MM.1S (cell line): Measurements from ENCODE around the gene TFRC.

Source experiments
- EZH2 ChIP-seq: fragments of 300-600 bp; sonication (generic); optimal IDR thresholded peaks from 2 replicates; pipeline ENCODE3; 2017; ENCODE audit warnings: low read depth, mild to moderate bottlenecking, antibody characterized with exemption, low read length, mixed read lengths
- EZH2phosphoT487 ChIP-seq: fragments of 300-600 bp; sonication (generic); IDR thresholded peaks from 2 replicates; pipeline ENCODE4 v1.6.1; 2018; ENCODE audit warnings: antibody characterized with exemption, low read length
- TF ChIP-seq, protein P1 (sequence below): fragments of 300-600 bp; sonication (generic); IDR thresholded peaks from 2 replicates; pipeline ENCODE4 v1.5.1; 2016; ENCODE audit warnings: antibody characterized with exemption, low read length, mixed read lengths

DNA sequence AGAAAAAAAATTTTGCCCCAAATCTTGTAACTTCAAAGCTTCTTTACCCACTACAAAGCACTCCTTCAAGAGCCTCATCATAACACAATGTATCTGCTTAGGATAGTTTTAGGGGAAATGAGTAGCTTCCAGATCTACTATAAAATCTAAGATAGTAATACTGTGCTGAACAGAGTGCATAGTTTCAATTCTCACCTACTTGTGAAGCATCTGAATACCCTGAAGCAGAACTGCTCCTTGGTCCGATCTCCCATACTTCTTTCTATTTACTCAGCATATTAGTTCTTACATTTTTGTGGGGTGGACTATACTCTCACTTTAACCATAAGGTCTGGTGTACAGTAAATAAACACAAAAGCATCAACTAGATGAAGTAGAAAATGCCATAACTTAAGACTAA is 9.6 kb downstream of the TFRC start:
- TF ChIP-seq, protein P1, sequence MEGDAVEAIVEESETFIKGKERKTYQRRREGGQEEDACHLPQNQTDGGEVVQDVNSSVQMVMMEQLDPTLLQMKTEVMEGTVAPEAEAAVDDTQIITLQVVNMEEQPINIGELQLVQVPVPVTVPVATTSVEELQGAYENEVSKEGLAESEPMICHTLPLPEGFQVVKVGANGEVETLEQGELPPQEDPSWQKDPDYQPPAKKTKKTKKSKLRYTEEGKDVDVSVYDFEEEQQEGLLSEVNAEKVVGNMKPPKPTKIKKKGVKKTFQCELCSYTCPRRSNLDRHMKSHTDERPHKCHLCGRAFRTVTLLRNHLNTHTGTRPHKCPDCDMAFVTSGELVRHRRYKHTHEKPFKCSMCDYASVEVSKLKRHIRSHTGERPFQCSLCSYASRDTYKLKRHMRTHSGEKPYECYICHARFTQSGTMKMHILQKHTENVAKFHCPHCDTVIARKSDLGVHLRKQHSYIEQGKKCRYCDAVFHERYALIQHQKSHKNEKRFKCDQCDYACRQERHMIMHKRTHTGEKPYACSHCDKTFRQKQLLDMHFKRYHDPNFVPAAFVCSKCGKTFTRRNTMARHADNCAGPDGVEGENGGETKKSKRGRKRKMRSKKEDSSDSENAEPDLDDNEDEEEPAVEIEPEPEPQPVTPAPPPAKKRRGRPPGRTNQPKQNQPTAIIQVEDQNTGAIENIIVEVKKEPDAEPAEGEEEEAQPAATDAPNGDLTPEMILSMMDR, result no peak
- TF ChIP-seq EZH2phosphoT487 (no peak), EZH2 (no peak)
